ENCODE measurements around the gene ATRNL1.

GRCh38 chr10:115043719-115044118, 49.4 kb upstream of the ATRNL1 start:
- no peak for TF ChIP-seq EZH2 (IDR thresholded peaks at IDR 0.05; ENCODE audit: borderline replicate concordance, low read depth, low read length, severe bottlenecking)
- no peak for TF ChIP-seq CTCF (IDR thresholded peaks at IDR 0.05; ENCODE audit: borderline replicate concordance, extremely low read depth, low read length, poor library complexity, severe bottlenecking)
